Endothelial cell of umbilical vein (primary cell): ENCODE data around the gene PARVA. TPM values are rescaled to one million over a fixed set of nuclear protein-coding genes. Genes with fewer than 3 reads are reported as not detected.

Experiments used
- BruUV-seq: library from RNA; stranded (reverse); fragments of 400-500 nt; replicated peaks from 2 replicates; lab custom pipeline; 2021; lab: Mats Ljungman, UMichigan
- CTCF ChIA-PET: fragments of 300-600, 350-600 bp; sonication (Branson Sonifier 250); formaldehyde crosslinking; loops from one replicate; lab custom pipeline; 2021; ENCODE audit warnings: antibody characterized with exemption, inconsistent platforms; lab: Charles Lee
- POLR2A ChIA-PET: fragments of 300-600, 350-600 bp; sonication (Branson Sonifier 250); formaldehyde crosslinking; loops from one replicate; lab custom pipeline; 2021; ENCODE audit warnings: antibody characterized with exemption, inconsistent platforms; lab: Charles Lee
- DNase-seq: peaks from one replicate; pipeline ENCODE4 v3.0.0-alpha.2; 2011; ENCODE audit warnings: low read depth, low spot score
- FAIRE-seq: peaks from 2 replicates; lab custom pipeline; 2011; peaks lifted over from hg19 to GRCh38; lab: Jason Lieb, UNC
- H2AFZ ChIP-seq: 2 replicates; pipeline ENCODE4 v1.6.0; 2012; ENCODE audit warnings: low read depth, low read length, control low read depth, inconsistent platforms
- H3K27ac ChIP-seq: 2 replicates; pipeline ENCODE4 v1.5.1; 2011; ENCODE audit warnings: low read depth, mild to moderate bottlenecking, control low read depth, low read length, moderate library complexity; ENCODE audit not compliant: insufficient read depth
- H3K27me3 ChIP-seq, 2 experiments: 2 replicates each; pipeline versions ENCODE4 v1.6.0 to v1.6.1; 2011; ENCODE audit warnings: low read length in 2 of 2, mixed read lengths in 1 of 2; ENCODE audit not compliant: control insufficient read depth in 2 of 2, insufficient read depth in 2 of 2
- H3K36me3 ChIP-seq, 2 experiments: 2 replicates in 1 of 2; 3 replicates in 1 of 2; pipeline ENCODE4 v1.5.1; 2011; ENCODE audit warnings: low read length in 2 of 2, mild to moderate bottlenecking in 1 of 2, moderate library complexity in 1 of 2; ENCODE audit not compliant: control insufficient read depth in 2 of 2, insufficient read depth in 2 of 2; ENCODE audit errors: extremely low read depth in 1 of 2
- H3K4me1 ChIP-seq: 3 replicates; pipeline ENCODE4 v1.5.1; 2011; ENCODE audit warnings: mild to moderate bottlenecking, low read length; ENCODE audit not compliant: control insufficient read depth, insufficient read depth; ENCODE audit errors: extremely low read depth
- H3K4me2 ChIP-seq: 2 replicates; pipeline ENCODE4 v1.6.1; 2011; ENCODE audit warnings: low read length, control low read depth, mixed read lengths; ENCODE audit not compliant: insufficient read depth
- H3K4me3 ChIP-seq, 3 experiments: fragments of 200-600 bp in 1 of 3; sonication (generic), shearing (Covaris generic) in 1 of 3; replicated peaks in 1 of 3; 2 replicates each; pipeline ENCODE4 v1.5.1; 2011 to 2016; ENCODE audit warnings: control low read depth in 3 of 3, low read length in 3 of 3, mild to moderate bottlenecking in 2 of 3, inconsistent platforms in 1 of 3, low read depth in 1 of 3, moderate library complexity in 1 of 3; ENCODE audit not compliant: insufficient read depth in 1 of 3
- H3K79me2 ChIP-seq: 2 replicates; pipeline ENCODE4 v1.6.0; 2012; ENCODE audit warnings: low read length, inconsistent platforms; ENCODE audit not compliant: control insufficient read depth, insufficient read depth
- H3K9ac ChIP-seq: replicated peaks from 2 replicates; pipeline ENCODE3; 2011; ENCODE audit warnings: low read length, control low read depth; ENCODE audit not compliant: insufficient read depth; ENCODE audit errors: extremely low read depth
- H3K9me1 ChIP-seq: replicated peaks from 3 replicates; pipeline ENCODE4 v1.6.0; 2011; ENCODE audit warnings: mild to moderate bottlenecking, low read length; ENCODE audit not compliant: control insufficient read depth, insufficient read depth; ENCODE audit errors: extremely low read depth
- H3K9me3 ChIP-seq: replicated peaks from 2 replicates; pipeline ENCODE4 v1.5.1; 2012; ENCODE audit warnings: low read length, inconsistent platforms; ENCODE audit not compliant: control insufficient read depth, insufficient read depth
- H4K20me1 ChIP-seq: replicated peaks from 2 replicates; pipeline ENCODE3; 2011; ENCODE audit warnings: mild to moderate bottlenecking, low read length; ENCODE audit not compliant: control insufficient read depth, insufficient read depth; ENCODE audit errors: extremely low read depth
- EZH2 ChIP-seq: IDR thresholded peaks from 2 replicates; pipeline ENCODE4 v1.6.1; 2012; ENCODE audit warnings: borderline replicate concordance, low read depth, mild to moderate bottlenecking, moderate library complexity, low read length, inconsistent platforms; ENCODE audit not compliant: severe bottlenecking
- FOS ChIP-seq: IDR thresholded peaks from 2 replicates; pipeline ENCODE4 v1.6.1; 2011; ENCODE audit warnings: mild to moderate bottlenecking, low read length, moderate library complexity, borderline replicate concordance; ENCODE audit not compliant: insufficient read depth
- GATA2 ChIP-seq: IDR thresholded peaks from 2 replicates; pipeline ENCODE4 v1.7.0; 2011; ENCODE audit warnings: low read depth, mild to moderate bottlenecking, moderate library complexity, mixed read lengths, low read length; ENCODE audit not compliant: insufficient read length, insufficient read depth
- JUN ChIP-seq: IDR thresholded peaks from 2 replicates; pipeline ENCODE4 v1.6.1; 2011; ENCODE audit warnings: borderline replicate concordance, low read depth; ENCODE audit not compliant: insufficient read length, insufficient read depth
- MAX ChIP-seq: IDR thresholded peaks from 2 replicates; pipeline ENCODE4 v1.6.1; 2011; ENCODE audit not compliant: insufficient read depth, insufficient read length
- MYC ChIP-seq: IDR thresholded peaks from one replicate; pipeline ENCODE4 v1.6.1; 2011; ENCODE audit warnings: mild to moderate bottlenecking, low read depth, low read length
- POLR2A ChIP-seq: IDR thresholded peaks from 2 replicates; pipeline ENCODE4 v1.6.1; 2012; ENCODE audit warnings: low read depth, mild to moderate bottlenecking, control low read depth, low read length
- POLR2AphosphoS5 ChIP-seq: IDR thresholded peaks from 2 replicates; pipeline ENCODE4 v1.6.1; 2012; ENCODE audit warnings: low read depth, mild to moderate bottlenecking, control low read depth, low read length, moderate library complexity; ENCODE audit not compliant: insufficient read depth
- dilution Hi-C: fragments of 300-500 bp; cut with MboI; formaldehyde crosslinking; loops from one replicate; pipeline ENCODE4 v1.15.0; 2019; ENCODE audit warnings: low sequenced_read_pairs; ENCODE audit not compliant: extremely low pct_ligation_motif_present
- intact Hi-C: fragments of 100-400 bp; cut with micrococcal nuclease; formaldehyde crosslinking; loops from one replicate; pipeline ENCODE4 v1.10.0; 2022
- polyA plus RNA-seq, 4 experiments: library from polyadenylated mRNA; depleted of rRNA in 3 of 4; stranded (reverse) in 3 of 4; unstranded in 1 of 4; fragments of >200 nt; gene quantifications; 2 replicates each; pipeline versions ENCODE4 v1.2.1 to v1.2.3, GENCODE V29; 2011 to 2012; ENCODE audit warnings: missing spikeins in 1 of 4
- total RNA-seq: library from RNA; stranded (reverse); gene quantifications from 2 replicates; pipeline ENCODE4 v1.2.3, GENCODE V29; 2021
- TF ChIP-seq, protein P1 (sequence below), 2 donors: IDR thresholded peaks; 1 replicate in 1 of 2; 2 replicates in 1 of 2; pipeline ENCODE4 v1.5.1; 2011; ENCODE audit warnings: low read length in 2 of 2, mild to moderate bottlenecking in 2 of 2, moderate library complexity in 2 of 2, control low read depth in 1 of 2, inconsistent platforms in 1 of 2, low read depth in 1 of 2; ENCODE audit not compliant: insufficient read depth in 1 of 2; ENCODE audit errors: extremely low read depth in 1 of 2

Gene PARVA
- total and polyA plus RNA-seq, 2 donors (not counting 3 experiments of a cell fraction or from before 2014, with no cell fraction given) = 40.6 to 104 TPM

DNA sequence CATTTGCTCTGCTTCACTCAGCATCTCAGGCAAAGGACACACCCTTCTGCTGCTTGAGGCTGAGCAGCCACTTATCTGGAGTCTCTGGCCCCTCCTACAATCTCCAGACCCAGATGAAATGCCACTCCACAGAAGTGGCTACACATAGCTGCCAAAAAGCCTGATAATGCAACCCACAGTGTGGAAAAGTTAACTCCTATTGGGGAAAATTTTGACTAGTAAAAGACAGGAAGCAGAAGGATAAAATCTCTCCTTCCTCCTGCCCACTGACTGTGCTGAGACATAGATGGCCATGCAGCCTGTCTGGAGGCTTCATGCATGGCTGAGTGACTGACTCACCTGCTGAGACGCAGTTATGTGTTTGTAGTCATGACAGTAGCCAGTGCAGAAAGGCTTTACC, 204.6 kb downstream of the PARVA start:
- Histone ChIP-seq H2AFZ (no peak overlapping the region), H3K4me1 (no peaks in the 10 kb centered on the region), H3K9me1 (no peaks in the 10 kb centered on the region), H3K79me2 (no peaks in the 10 kb centered on the region), H3K9ac (no peak overlapping the region), H4K20me1 (no peaks in the 10 kb centered on the region), H3K9me3 (no peaks in the 10 kb centered on the region), H3K27ac (no peak overlapping the region), H3K27me3 (peaks cover 8 to 9% of the 10 kb centered on the region in 2 experiments), H3K4me3 (no peak overlapping the region), H3K36me3 (no peaks in the 10 kb centered on the region), H3K4me2 (no peak overlapping the region)
- no TSS peak for BruUV-seq
- TF ChIP-seq FOS (no peak), MAX (no peak), GATA2 (no peak), POLR2AphosphoS5 (no peak), MYC (no peak), POLR2A (no peak), EZH2 (no peak), JUN (no peak)
- TF ChIP-seq, protein P1, sequence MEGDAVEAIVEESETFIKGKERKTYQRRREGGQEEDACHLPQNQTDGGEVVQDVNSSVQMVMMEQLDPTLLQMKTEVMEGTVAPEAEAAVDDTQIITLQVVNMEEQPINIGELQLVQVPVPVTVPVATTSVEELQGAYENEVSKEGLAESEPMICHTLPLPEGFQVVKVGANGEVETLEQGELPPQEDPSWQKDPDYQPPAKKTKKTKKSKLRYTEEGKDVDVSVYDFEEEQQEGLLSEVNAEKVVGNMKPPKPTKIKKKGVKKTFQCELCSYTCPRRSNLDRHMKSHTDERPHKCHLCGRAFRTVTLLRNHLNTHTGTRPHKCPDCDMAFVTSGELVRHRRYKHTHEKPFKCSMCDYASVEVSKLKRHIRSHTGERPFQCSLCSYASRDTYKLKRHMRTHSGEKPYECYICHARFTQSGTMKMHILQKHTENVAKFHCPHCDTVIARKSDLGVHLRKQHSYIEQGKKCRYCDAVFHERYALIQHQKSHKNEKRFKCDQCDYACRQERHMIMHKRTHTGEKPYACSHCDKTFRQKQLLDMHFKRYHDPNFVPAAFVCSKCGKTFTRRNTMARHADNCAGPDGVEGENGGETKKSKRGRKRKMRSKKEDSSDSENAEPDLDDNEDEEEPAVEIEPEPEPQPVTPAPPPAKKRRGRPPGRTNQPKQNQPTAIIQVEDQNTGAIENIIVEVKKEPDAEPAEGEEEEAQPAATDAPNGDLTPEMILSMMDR (IDR thresholded peaks at IDR 0.05; ENCODE audit: extremely low read depth in 1 of 2, insufficient read depth in 1 of 2, low read depth in 1 of 2, low read length in 2 of 2) = no peak
- FAIRE-seq (no peak), DNase-seq (peak; percentile 3)
- CTCF ChIA-PET = interaction anchor here (1.8 kb wide), 1 partner anchor 18 kb away, joined by 4 read pairs; no protein-coding TSS in a partner anchor
- POLR2A ChIA-PET = no interaction called here
- intact Hi-C loops (no loop called here), dilution Hi-C loops (no loop called here)
